HepG2 (cell line): ENCODE results near the gene SYS1. TPM values are rescaled to one million over a fixed set of nuclear protein-coding genes. Genes with fewer than 3 reads are reported as not detected.
A peak's percentile ranks its signal among the peaks of the same experiment; 100 is the strongest.

ENCODE experiments used
- CBX1 ChIP-seq: IDR thresholded peaks from one replicate; pipeline ENCODE4 v1.6.1; 2016; ENCODE audit warnings: antibody characterized with exemption, low read depth
- CCAR2 ChIP-seq: fragments of 200-400 bp; formaldehyde crosslinking; optimal IDR thresholded peaks from 2 replicates; pipeline ENCODE3; 2018; ENCODE audit warnings: low read depth, mild to moderate bottlenecking, low read length, moderate library complexity
- ESRRA ChIP-seq: sonication (generic); formaldehyde crosslinking; IDR thresholded peaks from 2 replicates; pipeline ENCODE4 v1.5.1; 2020; ENCODE audit warnings: mild to moderate bottlenecking, low read depth, missing genetic modification reagents
- FLYWCH1 ChIP-seq: sonication (generic); formaldehyde crosslinking; IDR thresholded peaks from 2 replicates; pipeline ENCODE4 v1.8.1; 2023; ENCODE audit warnings: mild to moderate bottlenecking, missing genetic modification reagents
- FOXC1 ChIP-seq: sonication (generic); formaldehyde crosslinking; IDR thresholded peaks from 2 replicates; pipeline ENCODE4 v1.8.0; 2022; ENCODE audit warnings: mild to moderate bottlenecking, missing genetic modification reagents, borderline replicate concordance
- HDAC2 ChIP-seq: sonication (generic); formaldehyde crosslinking; IDR thresholded peaks from 2 replicates; pipeline ENCODE4 v1.4.0; 2020; ENCODE audit warnings: missing genetic modification reagents
- HOXD1 ChIP-seq: sonication (generic); formaldehyde crosslinking; IDR thresholded peaks from 2 replicates; pipeline ENCODE4 v1.5.0; 2020; ENCODE audit warnings: missing genetic modification reagents
- KLF15 ChIP-seq: sonication (generic); formaldehyde crosslinking; IDR thresholded peaks from 2 replicates; pipeline ENCODE4 v1.8.1; 2023; ENCODE audit warnings: borderline replicate concordance, mild to moderate bottlenecking, inconsistent platforms, missing genetic modification reagents, mixed read lengths
- RARA ChIP-seq: IDR thresholded peaks from 2 replicates; pipeline ENCODE4 v1.6.1; 2016; ENCODE audit warnings: missing genetic modification reagents, missing compliant biosample characterization
- RBM39 ChIP-seq: fragments of 200-400 bp; formaldehyde crosslinking; IDR thresholded peaks from one replicate; pipeline ENCODE4 v1.6.1; 2018; ENCODE audit warnings: antibody characterized with exemption, mild to moderate bottlenecking, low read depth, low read length; ENCODE audit not compliant: poor library complexity, severe bottlenecking
- RXRB ChIP-seq: IDR thresholded peaks from 2 replicates; pipeline ENCODE4 v1.6.1; 2016; ENCODE audit warnings: borderline replicate concordance, missing genetic modification reagents, missing compliant biosample characterization
- SOX6 ChIP-seq, 2 experiments: fragments of 450-650 bp in 1 of 2; sonication (generic) in 1 of 2; formaldehyde crosslinking in 1 of 2; IDR thresholded peaks; 2 replicates each; pipeline versions ENCODE4 v1.4.0 to v1.6.1; 2017 to 2020; ENCODE audit warnings: antibody characterized with exemption in 1 of 2, mild to moderate bottlenecking in 1 of 2, missing genetic modification reagents in 1 of 2
- SRF ChIP-seq: IDR thresholded peaks from 2 replicates; pipeline ENCODE4 v1.6.1; 2011; ENCODE audit warnings: mild to moderate bottlenecking, low read depth, low read length, moderate library complexity
- TBX2 ChIP-seq: sonication (generic); formaldehyde crosslinking; IDR thresholded peaks from 2 replicates; pipeline ENCODE4 v1.5.0; 2020; ENCODE audit warnings: missing genetic modification reagents, mild to moderate bottlenecking, borderline replicate concordance
- THAP8 ChIP-seq: sonication (generic); formaldehyde crosslinking; IDR thresholded peaks from 2 replicates; pipeline ENCODE4 v1.5.1; 2020; ENCODE audit warnings: missing genetic modification reagents, mild to moderate bottlenecking, borderline replicate concordance
- ZNF263 ChIP-seq: sonication (generic); formaldehyde crosslinking; IDR thresholded peaks from 2 replicates; pipeline ENCODE4 v1.4.0; 2020; ENCODE audit warnings: missing genetic modification reagents
- ZNF296 ChIP-seq: sonication (generic); formaldehyde crosslinking; conservative IDR thresholded peaks from 2 replicates; pipeline ENCODE4 v1.5.0; 2020; ENCODE audit warnings: mild to moderate bottlenecking, missing genetic modification reagents
- ZNF343 ChIP-seq: sonication (generic); formaldehyde crosslinking; IDR thresholded peaks from 2 replicates; pipeline ENCODE4 v1.4.0; 2020; ENCODE audit warnings: mild to moderate bottlenecking, missing genetic modification reagents
- ZNF354B ChIP-seq: sonication (generic); formaldehyde crosslinking; IDR thresholded peaks from 2 replicates; pipeline ENCODE4 v1.8.0; 2022; ENCODE audit warnings: mild to moderate bottlenecking, missing genetic modification reagents
- ZNF496 ChIP-seq: sonication (generic); formaldehyde crosslinking; IDR thresholded peaks from 2 replicates; pipeline ENCODE4 v1.8.1; 2023; ENCODE audit warnings: mild to moderate bottlenecking, moderate library complexity, missing genetic modification reagents; ENCODE audit not compliant: insufficient replicate concordance
- ZNF510 ChIP-seq: sonication (generic); formaldehyde crosslinking; IDR thresholded peaks from 2 replicates; pipeline ENCODE4 v1.4.0; 2020; ENCODE audit warnings: low read depth, mild to moderate bottlenecking, missing genetic modification reagents
- ZNF614 ChIP-seq: IDR thresholded peaks from 2 replicates; pipeline ENCODE4 v1.6.1; 2018; ENCODE audit warnings: missing biosample characterization, missing genetic modification reagents, inconsistent platforms, borderline replicate concordance
- ZNF749 ChIP-seq: sonication (generic); formaldehyde crosslinking; IDR thresholded peaks from 2 replicates; pipeline ENCODE4 v1.8.0; 2022; ENCODE audit warnings: mild to moderate bottlenecking, missing genetic modification reagents, moderate library complexity, borderline replicate concordance
- ZNF782 ChIP-seq: sonication (generic); formaldehyde crosslinking; IDR thresholded peaks from 2 replicates; pipeline ENCODE4 v1.4.0; 2020; ENCODE audit warnings: missing genetic modification reagents, mild to moderate bottlenecking, borderline replicate concordance
- polyA plus RNA-seq, 8 experiments: library from polyadenylated mRNA; depleted of rRNA in 3 of 8; stranded (reverse) in 7 of 8; unstranded in 1 of 8; fragments of >200 nt; fragmentation: Illumina TruSeq in 4 of 8; extraction: Trizol in 4 of 8; gene quantifications; 2 replicates each; pipeline versions ENCODE4 v1.2.1 to v1.2.3, GENCODE V29; 2011 to 2016; ENCODE audit warnings: low read depth in 4 of 8, missing spikeins in 1 of 8, mixed read lengths in 1 of 8; ENCODE audit not compliant: insufficient read depth in 1 of 8
- total RNA-seq, 5 experiments: library from RNA; depleted of rRNA; stranded (reverse); fragments of >200 nt; fragmentation: Illumina TruSeq; extraction: Trizol; gene quantifications; 2 replicates each; pipeline ENCODE4 v1.2.3, GENCODE V29; 2016; ENCODE audit warnings: low read depth in 1 of 5
- TF ChIP-seq, protein P1 (sequence below): IDR thresholded peaks from 2 replicates; pipeline ENCODE4 v1.6.1; 2016; ENCODE audit warnings: mild to moderate bottlenecking, missing biosample characterization, missing genetic modification reagents
- TF ChIP-seq, protein P2 (sequence below), 2 experiments: sonication (generic) in 1 of 2; formaldehyde crosslinking in 1 of 2; IDR thresholded peaks; 2 replicates each; pipeline versions ENCODE4 v1.4.0 to v1.6.1; 2018 to 2020; ENCODE audit warnings: missing genetic modification reagents in 2 of 2, borderline replicate concordance in 1 of 2, low read depth in 1 of 2, mild to moderate bottlenecking in 1 of 2, missing biosample characterization in 1 of 2

SYS1 gene
- total and polyA plus RNA-seq, 2 of the 13 experiments (the other 11 are each of a cell fraction or from before 2014, with no cell fraction given): 38.3 to 65.6 TPM

DNA sequence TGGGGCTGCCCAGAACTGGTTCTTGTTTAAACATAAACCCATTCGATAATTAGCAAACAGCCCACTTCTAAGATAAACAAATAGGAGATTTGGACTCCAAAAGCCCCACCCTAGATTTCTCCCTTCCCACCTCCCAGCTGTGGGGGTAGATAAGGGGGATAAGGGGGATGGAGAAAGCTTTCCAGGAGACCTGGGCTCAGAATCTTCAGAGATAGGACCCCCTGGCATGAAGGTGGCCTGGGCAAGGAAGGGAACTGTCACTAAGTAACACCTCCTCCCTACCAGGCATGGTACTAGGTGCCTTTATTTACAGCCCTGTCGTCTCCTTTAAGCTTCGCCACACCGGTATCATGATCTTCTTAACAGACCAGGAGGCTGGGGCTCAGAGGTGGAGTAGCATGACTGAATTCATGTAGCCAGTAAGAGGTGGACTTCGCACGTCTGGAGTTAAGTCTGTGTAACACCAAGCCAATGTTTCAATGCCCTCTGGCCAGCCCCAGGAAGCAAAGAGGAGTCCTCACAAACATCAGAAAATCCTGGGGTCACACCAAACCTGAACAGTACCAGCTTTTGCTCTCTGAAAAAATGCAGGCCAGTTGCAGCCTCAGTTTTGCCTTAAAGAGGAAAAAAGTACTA, 19.3 kb upstream of the SYS1 start (continued):
- TF ChIP-seq ZNF510 (CRISPR knock-in tag): peak; percentile 71; the same call in 1 of the 2 replicates
- peak; percentile 62 for TF ChIP-seq RARA (CRISPR knock-in tag)
- TF ChIP-seq CCAR2: no peak
- no peak for TF ChIP-seq HOXD1 (CRISPR knock-in tag)
- TF ChIP-seq, protein P1, sequence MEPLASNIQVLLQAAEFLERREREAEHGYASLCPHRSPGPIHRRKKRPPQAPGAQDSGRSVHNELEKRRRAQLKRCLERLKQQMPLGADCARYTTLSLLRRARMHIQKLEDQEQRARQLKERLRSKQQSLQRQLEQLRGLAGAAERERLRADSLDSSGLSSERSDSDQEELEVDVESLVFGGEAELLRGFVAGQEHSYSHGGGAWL (CRISPR knock-in tag): peak; percentile 19; the same call in 1 of the 2 replicates
- TF ChIP-seq ZNF296 (CRISPR knock-in tag): no peak
- 0 out of 2 replicates have a peak, but pooled peaks have one; percentile 12 for TF ChIP-seq ZNF263
- peak; percentile 71; the same call in 1 of the 2 replicates for TF ChIP-seq ZNF782 (CRISPR knock-in tag)
- TF ChIP-seq THAP8: no peak
- TF ChIP-seq ZNF343 (CRISPR knock-in tag): peak; percentile 66; the same call in 1 of the 2 replicates
- TF ChIP-seq FLYWCH1 (CRISPR knock-in tag): no peak; the same call in 1 of the 2 replicates
- TF ChIP-seq RBM39: no peak
- TF ChIP-seq, protein P2, sequence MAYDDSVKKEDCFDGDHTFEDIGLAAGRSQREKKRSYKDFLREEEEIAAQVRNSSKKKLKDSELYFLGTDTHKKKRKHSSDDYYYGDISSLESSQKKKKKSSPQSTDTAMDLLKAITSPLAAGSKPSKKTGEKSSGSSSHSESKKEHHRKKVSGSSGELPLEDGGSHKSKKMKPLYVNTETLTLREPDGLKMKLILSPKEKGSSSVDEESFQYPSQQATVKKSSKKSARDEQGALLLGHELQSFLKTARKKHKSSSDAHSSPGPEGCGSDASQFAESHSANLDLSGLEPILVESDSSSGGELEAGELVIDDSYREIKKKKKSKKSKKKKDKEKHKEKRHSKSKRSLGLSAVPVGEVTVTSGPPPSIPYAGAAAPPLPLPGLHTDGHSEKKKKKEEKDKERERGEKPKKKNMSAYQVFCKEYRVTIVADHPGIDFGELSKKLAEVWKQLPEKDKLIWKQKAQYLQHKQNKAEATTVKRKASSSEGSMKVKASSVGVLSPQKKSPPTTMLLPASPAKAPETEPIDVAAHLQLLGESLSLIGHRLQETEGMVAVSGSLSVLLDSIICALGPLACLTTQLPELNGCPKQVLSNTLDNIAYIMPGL (CRISPR knock-in tag; IDR thresholded peaks at IDR 0.05; ENCODE audit: borderline replicate concordance in 1 of 2, low read depth in 1 of 2): peak in 1 of 2 experiments; percentile 41; a peak in 1 of 4 replicates
- TF ChIP-seq ZNF614: 0 out of 2 replicates have a peak, but pooled peaks have one; percentile 3
- 0 out of 2 replicates have a peak, but pooled peaks have one; percentile 12 for TF ChIP-seq ZNF749 (CRISPR knock-in tag)
- TF ChIP-seq TBX2 (CRISPR knock-in tag): peak; percentile 71
- no peak for TF ChIP-seq KLF15 (CRISPR knock-in tag)
- TF ChIP-seq ESRRA: peak; percentile 19; the same call in 1 of the 2 replicates
- no peak for TF ChIP-seq ZNF496
- TF ChIP-seq FOXC1 (CRISPR knock-in tag): 0 out of 2 replicates have a peak, but pooled peaks have one; percentile 16
- TF ChIP-seq CBX1: peak; percentile 20
- no peak for TF ChIP-seq SRF
- no peak for TF ChIP-seq SOX6 (IDR thresholded peaks at IDR 0.05)
- peak; percentile 49; the same call in 1 of the 2 replicates for TF ChIP-seq SOX6 (CRISPR knock-in tag; IDR thresholded peaks at IDR 0.05)
- peak; percentile 10 for TF ChIP-seq RXRB (CRISPR knock-in tag)
- peak; percentile 25; the same call in 1 of the 2 replicates for TF ChIP-seq HDAC2 (CRISPR knock-in tag)
- TF ChIP-seq ZNF354B: no peak
